Peyer's patch (tissue), 4 donors: ENCODE data around the gene BLOC1S5.

Source experiments
- CTCF ChIP-seq, 6 experiments: fragments of 450-650 bp in 4 of 6; fragments of 200-600 bp in 2 of 6; sonication (generic) in 1 of 6; IDR thresholded peaks; one replicate each; pipeline ENCODE4 v1.5.1; 2017 to 2019; ENCODE audit warnings: antibody characterized with exemption in 6 of 6, mild to moderate bottlenecking in 3 of 6, moderate library complexity in 1 of 6
- POLR2A ChIP-seq, 2 donors: fragments of 450-650 bp; IDR thresholded peaks; one replicate each; pipeline ENCODE4 v1.5.1; 2017; ENCODE audit warnings: antibody characterized with exemption in 2 of 2, mild to moderate bottlenecking in 2 of 2, moderate library complexity in 2 of 2

- TF ChIP-seq CTCF (IDR thresholded peaks at IDR 0.05), result no peak
- no peak for TF ChIP-seq POLR2A (IDR thresholded peaks at IDR 0.05)
Observed at GRCh38 chr6:8057793-8058192, 6.4 kb downstream of the BLOC1S5 start.
